K562 (cell line): Measurements from ENCODE around the gene SH3BP5L. TPM values are rescaled to one million over a fixed set of nuclear protein-coding genes. Genes with fewer than 3 reads are reported as not detected.
A peak's percentile ranks its signal among the peaks of the same experiment; 100 is the strongest.

Experiments
- ADNP ChIP-seq: fragments of 200-800 bp; sonication (Bioruptor generic); IDR thresholded peaks from 2 replicates; pipeline ENCODE4 v1.6.1; 2016; ENCODE audit warnings: missing genetic modification characterization, missing compliant biosample characterization
- EHMT2 ChIP-seq: fragments of 450-650 bp; IDR thresholded peaks from 2 replicates; pipeline ENCODE4 v1.6.1; 2018; ENCODE audit warnings: antibody characterized with exemption
- HBP1 ChIP-seq: fragments of 450-650 bp; formaldehyde crosslinking; IDR thresholded peaks from 2 replicates; pipeline ENCODE4 v1.4.0; 2022; ENCODE audit warnings: missing genetic modification characterization
- HCFC1 ChIP-seq: IDR thresholded peaks from 2 replicates; pipeline ENCODE4 v1.6.1; 2012; ENCODE audit warnings: low read depth, low read length, improper control_type of control experiment
- HMG20B ChIP-seq: fragments of 250-450 bp; sonication (Bioruptor Pico); IDR thresholded peaks from 2 replicates; pipeline ENCODE4 v1.5.0; 2021; ENCODE audit warnings: mild to moderate bottlenecking
- KAT2B ChIP-seq: IDR thresholded peaks from one replicate; pipeline ENCODE4 v1.6.1; 2012; ENCODE audit warnings: low read depth, mild to moderate bottlenecking, control low read depth, inconsistent platforms, low read length, moderate library complexity
- MAFG ChIP-seq: fragments of 450-650 bp; conservative IDR thresholded peaks from 2 replicates; pipeline ENCODE4 v1.6.1; 2016; ENCODE audit warnings: missing genetic modification characterization, missing compliant biosample characterization
- MTF1 ChIP-seq: fragments of 250-450 bp; sonication (Bioruptor Pico); IDR thresholded peaks from 2 replicates; pipeline ENCODE4 v1.9.0; 2021; ENCODE audit warnings: moderate library complexity, mild to moderate bottlenecking, inconsistent platforms, borderline replicate concordance
- NCOA6 ChIP-seq: fragments of 450-650 bp; IDR thresholded peaks from 2 replicates; pipeline ENCODE4 v1.6.1; 2017; ENCODE audit warnings: mild to moderate bottlenecking
- NFRKB ChIP-seq: fragments of 450-650 bp; IDR thresholded peaks from 2 replicates; pipeline ENCODE4 v1.6.1; 2016; ENCODE audit warnings: low read depth
- NR1H2 ChIP-seq: sonication (generic); formaldehyde crosslinking; IDR thresholded peaks from 2 replicates; pipeline ENCODE4 v1.4.0; 2020; ENCODE audit warnings: mild to moderate bottlenecking, missing genetic modification reagents
- PTBP1 ChIP-seq: fragments of 200-400 bp; formaldehyde crosslinking; IDR thresholded peaks from 2 replicates; pipeline ENCODE4 v1.6.1; 2017; ENCODE audit warnings: low read depth, low read length
- RBFOX2 ChIP-seq: fragments of 200-400 bp; formaldehyde crosslinking; IDR thresholded peaks from 2 replicates; pipeline ENCODE4 v1.6.1; 2017; ENCODE audit warnings: low read depth, mild to moderate bottlenecking, low read length, moderate library complexity
- RBM15 ChIP-seq: fragments of 200-400 bp; formaldehyde crosslinking; IDR thresholded peaks from 2 replicates; pipeline ENCODE4 v1.6.1; 2018; ENCODE audit warnings: mild to moderate bottlenecking, low read length, moderate library complexity; ENCODE audit not compliant: insufficient read depth
- SAFB ChIP-seq: fragments of 200-400 bp; formaldehyde crosslinking; IDR thresholded peaks from 2 replicates; pipeline ENCODE4 v1.6.1; 2017; ENCODE audit warnings: low read depth, low read length, borderline replicate concordance
- SP1 ChIP-seq: sonication (generic); formaldehyde crosslinking; IDR thresholded peaks from 2 replicates; pipeline ENCODE4 v1.8.1; 2022; ENCODE audit warnings: mild to moderate bottlenecking, missing genetic modification reagents
- SRF ChIP-seq, 2 experiments: fragments of 250-450, 450-650 bp in 1 of 2; sonication (Bioruptor Pico) in 1 of 2; sonication (generic) in 1 of 2; formaldehyde crosslinking; IDR thresholded peaks; 2 replicates each; pipeline versions ENCODE4 v1.5.0 to v1.5.1; 2020 to 2022; ENCODE audit warnings: mild to moderate bottlenecking in 1 of 2, missing genetic modification reagents in 1 of 2
- ZBTB1 ChIP-seq: sonication (generic); formaldehyde crosslinking; IDR thresholded peaks from 2 replicates; pipeline ENCODE4 v1.8.1; 2023; ENCODE audit warnings: missing genetic modification reagents, low read depth, mild to moderate bottlenecking, borderline replicate concordance
- ZC3H11A ChIP-seq: IDR thresholded peaks from 2 replicates; pipeline ENCODE4 v1.6.1; 2012; ENCODE audit warnings: low read depth, low read length, improper control_type of control experiment
- ZNF551 ChIP-seq: fragments of 250-450 bp; sonication (Bioruptor Pico); IDR thresholded peaks from 2 replicates; pipeline ENCODE4 v1.5.0; 2021; ENCODE audit warnings: mild to moderate bottlenecking, moderate library complexity
- ZNF717 ChIP-seq: fragments of 250-450 bp; sonication (Bioruptor Pico); IDR thresholded peaks from 2 replicates; pipeline ENCODE4 v1.5.0; 2021
- ZNF778 ChIP-seq: fragments of 450-650 bp; formaldehyde crosslinking; IDR thresholded peaks from 2 replicates; pipeline ENCODE4 v1.4.0; 2020; ENCODE audit warnings: mild to moderate bottlenecking, moderate library complexity
- polyA plus RNA-seq, 8 experiments: library from polyadenylated mRNA; depleted of rRNA in 4 of 8; stranded (reverse) in 5 of 8; unstranded in 3 of 8; fragments of >200 nt; fragmentation: Nextera tagmentation in 2 of 8; fragmentation: Illumina TruSeq in 1 of 8; extraction: Ambion mirVana in 2 of 8; extraction: Trizol in 1 of 8; gene quantifications; 2 replicates each; pipeline versions ENCODE4 v1.2.1 to v1.2.3, GENCODE V29; 2011 to 2014; ENCODE audit warnings: inconsistent platforms in 1 of 8, missing spikeins in 1 of 8
- total RNA-seq, 7 experiments: library from RNA; depleted of rRNA in 6 of 7; stranded (reverse); fragments of >200 nt in 6 of 7; fragmentation: Illumina TruSeq in 2 of 7; extraction: Trizol in 2 of 7; gene quantifications; 2 replicates each; pipeline versions ENCODE4 v1.2.1 to v1.2.3, GENCODE V29; 2011 to 2021; ENCODE audit warnings: low replicate concordance in 1 of 7
- TF ChIP-seq, protein P1 (sequence below): fragments of 250-450 bp; sonication (Bioruptor Pico); IDR thresholded peaks from 2 replicates; pipeline ENCODE4 v1.5.0; 2021; ENCODE audit warnings: mild to moderate bottlenecking, borderline replicate concordance
- TF ChIP-seq, protein P2 (sequence below): fragments of 250-450 bp; sonication (Bioruptor Pico); IDR thresholded peaks from 2 replicates; pipeline ENCODE4 v1.5.0; 2021
- TF ChIP-seq, protein P3 (sequence below), 2 experiments: fragments of 450-650 bp in 1 of 2; sonication (generic) in 1 of 2; formaldehyde crosslinking in 1 of 2; IDR thresholded peaks in 1 of 2; conservative IDR thresholded peaks in 1 of 2; 2 replicates each; pipeline versions ENCODE4 v1.6.1 to v1.8.1; 2016 to 2023; ENCODE audit warnings: mild to moderate bottlenecking in 2 of 2, moderate library complexity in 2 of 2, inconsistent platforms in 1 of 2, missing genetic modification reagents in 1 of 2

Gene SH3BP5L
- total and polyA plus RNA-seq, 9 of the 15 experiments (the other 6 are each of a cell fraction or from before 2014, with no cell fraction given): 1.9 to 26.5 (median 15.8) TPM

- TF ChIP-seq, protein P1, sequence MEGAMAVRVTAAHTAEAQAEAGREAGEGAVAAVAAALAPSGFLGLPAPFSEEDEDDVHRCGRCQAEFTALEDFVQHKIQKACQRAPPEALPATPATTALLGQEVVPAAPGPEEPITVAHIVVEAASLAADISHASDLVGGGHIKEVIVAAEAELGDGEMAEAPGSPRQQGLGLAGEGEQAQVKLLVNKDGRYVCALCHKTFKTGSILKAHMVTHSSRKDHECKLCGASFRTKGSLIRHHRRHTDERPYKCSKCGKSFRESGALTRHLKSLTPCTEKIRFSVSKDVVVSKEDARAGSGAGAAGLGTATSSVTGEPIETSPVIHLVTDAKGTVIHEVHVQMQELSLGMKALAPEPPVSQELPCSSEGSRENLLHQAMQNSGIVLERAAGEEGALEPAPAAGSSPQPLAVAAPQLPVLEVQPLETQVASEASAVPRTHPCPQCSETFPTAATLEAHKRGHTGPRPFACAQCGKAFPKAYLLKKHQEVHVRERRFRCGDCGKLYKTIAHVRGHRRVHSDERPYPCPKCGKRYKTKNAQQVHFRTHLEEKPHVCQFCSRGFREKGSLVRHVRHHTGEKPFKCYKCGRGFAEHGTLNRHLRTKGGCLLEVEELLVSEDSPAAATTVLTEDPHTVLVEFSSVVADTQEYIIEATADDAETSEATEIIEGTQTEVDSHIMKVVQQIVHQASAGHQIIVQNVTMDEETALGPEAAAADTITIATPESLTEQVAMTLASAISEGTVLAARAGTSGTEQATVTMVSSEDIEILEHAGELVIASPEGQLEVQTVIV (CRISPR knock-in tag): no peak
- TF ChIP-seq SAFB (no peak), ZNF551 (CRISPR knock-in tag) (no peak), ZBTB1 (CRISPR knock-in tag) (no peak), MTF1 (CRISPR knock-in tag) (no peak), RBM15 (no peak), NFRKB (no peak), HMG20B (no peak), ZNF717 (CRISPR knock-in tag) (no peak), ZC3H11A (no peak), KAT2B (no peak), HCFC1 (peak; percentile 40), ZNF778 (CRISPR knock-in tag) (no peak), NCOA6 (no peak), SP1 (0 out of 2 replicates have a peak, but pooled peaks have one; percentile 2), EHMT2 (peak; percentile 35; the same call in 1 of the 2 replicates), RBFOX2 (no peak), PTBP1 (no peak), HBP1 (CRISPR knock-in tag) (peak; percentile 76; the same call in 1 of the 2 replicates), ADNP (tag) (peak; percentile 84), NR1H2 (CRISPR knock-in tag) (no peak), MAFG (tag) (no peak; the same call in 1 of the 2 replicates), SRF (CRISPR knock-in tag; IDR thresholded peaks at IDR 0.05) (no peak; a peak in 1 of 4 replicates)
- TF ChIP-seq, protein P2, sequence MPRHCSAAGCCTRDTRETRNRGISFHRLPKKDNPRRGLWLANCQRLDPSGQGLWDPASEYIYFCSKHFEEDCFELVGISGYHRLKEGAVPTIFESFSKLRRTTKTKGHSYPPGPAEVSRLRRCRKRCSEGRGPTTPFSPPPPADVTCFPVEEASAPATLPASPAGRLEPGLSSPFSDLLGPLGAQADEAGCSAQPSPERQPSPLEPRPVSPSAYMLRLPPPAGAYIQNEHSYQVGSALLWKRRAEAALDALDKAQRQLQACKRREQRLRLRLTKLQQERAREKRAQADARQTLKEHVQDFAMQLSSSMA (CRISPR knock-in tag): no peak
- TF ChIP-seq, protein P3, sequence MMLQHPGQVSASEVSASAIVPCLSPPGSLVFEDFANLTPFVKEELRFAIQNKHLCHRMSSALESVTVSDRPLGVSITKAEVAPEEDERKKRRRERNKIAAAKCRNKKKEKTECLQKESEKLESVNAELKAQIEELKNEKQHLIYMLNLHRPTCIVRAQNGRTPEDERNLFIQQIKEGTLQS (IDR thresholded peaks at IDR 0.05): peak; percentile 85
- TF ChIP-seq, protein P3 (CRISPR knock-in tag; conservative IDR thresholded peaks at IDR 0.05): peak; percentile 76
These were observed 48.3 kb upstream of the SH3BP5L start (continued) for GRCh38 chr1:248873993-248874533.
